Transverse colon (tissue), 4 donors: ENCODE data around the gene FKBP6.

Experiments used
- EP300 ChIP-seq: sonication (generic); formaldehyde crosslinking; IDR thresholded peaks from one replicate; pipeline ENCODE4 v1.6.1; 2017; ENCODE audit warnings: antibody characterized with exemption, low read depth
- POLR2A ChIP-seq: fragments of 450-650 bp; IDR thresholded peaks from one replicate; pipeline ENCODE4 v1.6.1; 2016; ENCODE audit warnings: antibody characterized with exemption, mild to moderate bottlenecking, moderate library complexity
- POLR2AphosphoS5 ChIP-seq, 3 donors: sonication (generic); formaldehyde crosslinking; IDR thresholded peaks; one replicate each; pipeline ENCODE4 v1.6.1; 2016; ENCODE audit warnings: antibody characterized with exemption in 3 of 3
- TF ChIP-seq, protein P1 (sequence below), 5 experiments: fragments of 200-600 bp in 3 of 5; fragments of 450-650 bp in 2 of 5; sonication (generic) in 3 of 5; IDR thresholded peaks; 1 replicate in 2 of 5; 2 replicates in 3 of 5; pipeline ENCODE4 v1.5.1; 2016 to 2017; ENCODE audit warnings: antibody characterized with exemption in 5 of 5, inconsistent platforms in 3 of 5, mild to moderate bottlenecking in 2 of 5, moderate library complexity in 1 of 5

DNA sequence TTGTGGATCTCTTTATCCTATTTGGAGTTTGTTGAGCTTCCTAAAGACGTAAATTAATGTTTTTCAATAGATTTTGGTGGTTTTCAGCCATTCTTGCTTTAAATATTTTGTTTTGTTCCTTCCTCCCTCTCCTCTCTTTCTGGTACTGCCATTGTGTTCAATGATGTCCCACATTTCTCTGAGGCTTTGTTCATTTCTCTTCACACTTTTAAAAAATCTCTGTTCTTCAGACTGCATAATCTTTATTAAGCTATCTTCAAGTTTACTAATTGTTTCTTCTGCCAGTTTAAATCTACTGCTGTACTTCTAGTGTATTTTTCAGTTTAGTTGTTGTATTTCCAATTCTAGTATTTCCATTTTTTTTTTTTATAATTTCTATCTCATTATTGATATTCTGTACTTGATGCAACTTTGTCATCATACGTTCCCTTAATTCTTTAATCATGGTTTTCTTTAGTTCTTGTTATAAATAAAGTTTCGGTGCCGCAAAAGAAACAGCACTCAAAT, 60.0 kb downstream of the FKBP6 start:
- TF ChIP-seq, protein P1, sequence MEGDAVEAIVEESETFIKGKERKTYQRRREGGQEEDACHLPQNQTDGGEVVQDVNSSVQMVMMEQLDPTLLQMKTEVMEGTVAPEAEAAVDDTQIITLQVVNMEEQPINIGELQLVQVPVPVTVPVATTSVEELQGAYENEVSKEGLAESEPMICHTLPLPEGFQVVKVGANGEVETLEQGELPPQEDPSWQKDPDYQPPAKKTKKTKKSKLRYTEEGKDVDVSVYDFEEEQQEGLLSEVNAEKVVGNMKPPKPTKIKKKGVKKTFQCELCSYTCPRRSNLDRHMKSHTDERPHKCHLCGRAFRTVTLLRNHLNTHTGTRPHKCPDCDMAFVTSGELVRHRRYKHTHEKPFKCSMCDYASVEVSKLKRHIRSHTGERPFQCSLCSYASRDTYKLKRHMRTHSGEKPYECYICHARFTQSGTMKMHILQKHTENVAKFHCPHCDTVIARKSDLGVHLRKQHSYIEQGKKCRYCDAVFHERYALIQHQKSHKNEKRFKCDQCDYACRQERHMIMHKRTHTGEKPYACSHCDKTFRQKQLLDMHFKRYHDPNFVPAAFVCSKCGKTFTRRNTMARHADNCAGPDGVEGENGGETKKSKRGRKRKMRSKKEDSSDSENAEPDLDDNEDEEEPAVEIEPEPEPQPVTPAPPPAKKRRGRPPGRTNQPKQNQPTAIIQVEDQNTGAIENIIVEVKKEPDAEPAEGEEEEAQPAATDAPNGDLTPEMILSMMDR (IDR thresholded peaks at IDR 0.05): no peak
- TF ChIP-seq POLR2AphosphoS5 (IDR thresholded peaks at IDR 0.05) (no peak), EP300 (no peak), POLR2A (no peak)
